DOHH2 (cell line): ENCODE measurements around the gene PEBP1.

Experiments
- H3F3A ChIP-seq: fragments of 200-600 bp; sonication (generic), shearing (Covaris generic); 2 replicates; pipeline ENCODE4 v1.6.0; 2016; ENCODE audit warnings: antibody characterized with exemption, mild to moderate bottlenecking; ENCODE audit not compliant: control insufficient read depth, insufficient read depth
- H3K27ac ChIP-seq: fragments of 200-600 bp; sonication (generic); 2 replicates; pipeline ENCODE4 v1.5.1; 2014; ENCODE audit warnings: low read depth, mild to moderate bottlenecking, low read length, moderate library complexity
- H3K27me3 ChIP-seq: fragments of 200-600 bp; sonication (generic); 2 replicates; pipeline ENCODE4 v1.6.1; 2014; ENCODE audit warnings: mild to moderate bottlenecking, low read length, mixed read lengths; ENCODE audit not compliant: control insufficient read depth
- H3K36me3 ChIP-seq: fragments of 200-600 bp; sonication (generic); 2 replicates; pipeline ENCODE4 v1.6.1; 2014; ENCODE audit warnings: mild to moderate bottlenecking, low read length, moderate library complexity, mixed read lengths; ENCODE audit not compliant: control insufficient read depth
- H3K4me1 ChIP-seq: fragments of 200-600 bp; sonication (generic); 2 replicates; pipeline ENCODE4 v1.6.1; 2014; ENCODE audit warnings: mild to moderate bottlenecking, low read length, mixed read lengths; ENCODE audit not compliant: control insufficient read depth
- H3K4me2 ChIP-seq: fragments of 200-600 bp; sonication (generic); 2 replicates; pipeline ENCODE4 v1.6.0; 2014; ENCODE audit warnings: mild to moderate bottlenecking, low read length, moderate library complexity
- H3K4me3 ChIP-seq: fragments of 200-600 bp; sonication (generic); 2 replicates; pipeline ENCODE4 v1.5.1; 2014; ENCODE audit warnings: mild to moderate bottlenecking, low read length, mixed read lengths
- H3K79me2 ChIP-seq: fragments of 200-600 bp; sonication (generic); 2 replicates; pipeline ENCODE4 v1.6.1; 2014; ENCODE audit warnings: mild to moderate bottlenecking, low read length, mixed read lengths; ENCODE audit not compliant: control insufficient read depth
- H3K9me2 ChIP-seq: fragments of 200-600 bp; sonication (generic); replicated peaks from 2 replicates; pipeline ENCODE4 v1.6.1; 2014; ENCODE audit warnings: mild to moderate bottlenecking, low read length, mixed read lengths; ENCODE audit not compliant: control insufficient read depth
- H3K9me3 ChIP-seq: fragments of 200-600 bp; sonication (generic); 2 replicates; pipeline ENCODE4 v1.6.1; 2014; ENCODE audit warnings: antibody characterized with exemption, low read length, mixed read lengths; ENCODE audit not compliant: control insufficient read depth, insufficient read depth
- H4K20me1 ChIP-seq: fragments of 200-600 bp; sonication (generic); 2 replicates; pipeline ENCODE4 v1.6.0; 2014; ENCODE audit warnings: low read depth, mild to moderate bottlenecking, antibody characterized with exemption, low read length, moderate library complexity; ENCODE audit not compliant: control insufficient read depth, insufficient read depth
- EZH2phosphoT487 ChIP-seq: fragments of 200-600 bp; sonication (generic); IDR thresholded peaks from 2 replicates; pipeline ENCODE4 v1.6.1; 2017; ENCODE audit warnings: borderline replicate concordance, mild to moderate bottlenecking, antibody characterized with exemption, low read length, moderate library complexity, mixed read lengths
- TF ChIP-seq, protein P1 (sequence below): fragments of 200-600 bp; sonication (generic); IDR thresholded peaks from one replicate; pipeline ENCODE4 v1.5.1; 2014; ENCODE audit warnings: antibody characterized with exemption, mild to moderate bottlenecking, low read depth, low read length; ENCODE audit not compliant: poor library complexity, severe bottlenecking

PEBP1 gene

DNA sequence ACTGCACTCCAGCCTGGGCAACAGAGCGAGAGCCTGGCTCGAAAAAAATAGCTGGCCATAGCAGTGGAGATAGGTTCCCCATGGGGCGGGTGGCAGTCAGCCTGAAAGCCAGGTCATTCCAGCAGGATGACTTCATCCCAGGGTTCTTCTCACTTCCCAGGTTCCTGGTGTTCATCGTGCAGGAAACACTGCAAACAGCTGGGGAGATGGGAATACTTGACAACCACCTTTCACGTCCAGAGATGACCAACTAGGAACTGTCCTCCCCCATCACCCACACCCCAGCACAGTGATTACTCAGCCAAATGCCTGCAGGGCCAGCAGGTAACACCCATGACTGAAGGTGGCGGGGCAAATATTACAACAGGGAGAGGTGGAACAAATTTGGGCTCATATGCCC is 33.9 kb upstream of the PEBP1 start:
- Histone ChIP-seq H3K4me3 (no peak overlapping the region), H3F3A (no peaks in the 10 kb centered on the region), H3K4me1 (peaks cover 15% of the 10 kb centered on the region), H4K20me1 (no peaks in the 10 kb centered on the region), H3K4me2 (no peak overlapping the region), H3K79me2 (no peaks in the 10 kb centered on the region), H3K27ac (no peak overlapping the region), H3K36me3 (no peaks in the 10 kb centered on the region), H3K27me3 (peaks cover 51% of the 10 kb centered on the region), H3K9me3 (no peaks in the 10 kb centered on the region), H3K9me2 (no peaks in the 10 kb centered on the region)
- TF ChIP-seq, protein P1, sequence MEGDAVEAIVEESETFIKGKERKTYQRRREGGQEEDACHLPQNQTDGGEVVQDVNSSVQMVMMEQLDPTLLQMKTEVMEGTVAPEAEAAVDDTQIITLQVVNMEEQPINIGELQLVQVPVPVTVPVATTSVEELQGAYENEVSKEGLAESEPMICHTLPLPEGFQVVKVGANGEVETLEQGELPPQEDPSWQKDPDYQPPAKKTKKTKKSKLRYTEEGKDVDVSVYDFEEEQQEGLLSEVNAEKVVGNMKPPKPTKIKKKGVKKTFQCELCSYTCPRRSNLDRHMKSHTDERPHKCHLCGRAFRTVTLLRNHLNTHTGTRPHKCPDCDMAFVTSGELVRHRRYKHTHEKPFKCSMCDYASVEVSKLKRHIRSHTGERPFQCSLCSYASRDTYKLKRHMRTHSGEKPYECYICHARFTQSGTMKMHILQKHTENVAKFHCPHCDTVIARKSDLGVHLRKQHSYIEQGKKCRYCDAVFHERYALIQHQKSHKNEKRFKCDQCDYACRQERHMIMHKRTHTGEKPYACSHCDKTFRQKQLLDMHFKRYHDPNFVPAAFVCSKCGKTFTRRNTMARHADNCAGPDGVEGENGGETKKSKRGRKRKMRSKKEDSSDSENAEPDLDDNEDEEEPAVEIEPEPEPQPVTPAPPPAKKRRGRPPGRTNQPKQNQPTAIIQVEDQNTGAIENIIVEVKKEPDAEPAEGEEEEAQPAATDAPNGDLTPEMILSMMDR: no peak
- 0 out of 2 replicates have a peak, but pooled peaks have one; percentile 25 for TF ChIP-seq EZH2phosphoT487

DNA sequence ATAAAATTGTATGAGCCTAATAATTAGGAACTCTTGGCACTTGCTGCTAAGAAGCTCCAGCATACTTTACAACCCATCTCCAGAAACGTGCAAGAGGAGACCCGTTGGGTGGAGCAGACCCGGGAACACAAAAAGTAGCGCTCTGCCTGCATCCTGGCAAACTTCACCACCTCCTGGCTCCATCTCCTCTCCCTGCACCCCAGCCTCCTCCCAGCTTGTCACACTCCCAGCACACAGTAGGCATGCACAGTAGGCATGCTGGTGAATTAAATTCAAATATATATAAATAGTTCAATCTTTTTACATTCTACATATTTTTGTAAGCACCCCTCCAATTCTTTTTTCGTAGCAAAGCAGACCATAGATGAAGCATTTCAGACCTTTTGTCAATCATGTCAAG is 33.3 kb upstream of the PEBP1 start:
- Histone ChIP-seq H3K79me2 (no peaks in the 10 kb centered on the region), H3K4me1 (peaks cover 15% of the 10 kb centered on the region), H3F3A (no peaks in the 10 kb centered on the region), H3K27ac (no peak overlapping the region), H3K9me2 (no peaks in the 10 kb centered on the region), H3K36me3 (no peaks in the 10 kb centered on the region), H3K9me3 (no peaks in the 10 kb centered on the region), H4K20me1 (no peaks in the 10 kb centered on the region), H3K4me2 (peak overlapping the region; percentile 76), H3K27me3 (peaks cover 51% of the 10 kb centered on the region), H3K4me3 (no peak overlapping the region; the same call in 1 of the 2 replicates)
- TF ChIP-seq, protein P1: no peak

DNA sequence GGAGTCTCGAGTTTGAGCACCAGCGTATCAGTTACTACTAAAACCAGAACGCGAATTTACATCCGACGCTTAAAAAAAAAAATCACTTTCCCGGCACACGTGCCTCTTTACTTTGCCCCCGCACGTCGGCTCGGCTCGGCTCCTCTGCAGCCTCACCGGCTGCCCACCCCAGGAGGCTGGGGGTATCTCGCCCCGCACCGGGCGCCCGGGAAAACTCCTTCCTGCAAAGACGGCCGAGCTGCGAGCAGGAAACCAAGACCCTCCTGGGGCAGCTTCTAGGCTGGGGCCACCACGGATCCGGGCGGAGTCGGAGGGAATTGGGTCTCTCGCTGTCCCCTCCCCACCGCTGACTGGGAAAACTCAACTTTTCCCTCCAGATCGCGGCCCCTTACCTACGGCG is 32.7 kb upstream of the PEBP1 start:
- H3K79me2 ChIP-seq: no peaks in the 10 kb centered on the region
- no peak; the same call in 1 of the 2 replicates for TF ChIP-seq EZH2phosphoT487
- TF ChIP-seq, protein P1: no peak
- peaks cover 51% of the 10 kb centered on the region for H3K27me3 ChIP-seq
- peak overlapping the region; percentile 76 for H3K4me2 ChIP-seq
- peaks cover 15% of the 10 kb centered on the region for H3K4me1 ChIP-seq
- no peaks in the 10 kb centered on the region for H3F3A ChIP-seq
- H4K20me1 ChIP-seq: no peaks in the 10 kb centered on the region
- peak overlapping the region; percentile 64 for H3K4me3 ChIP-seq
- H3K27ac ChIP-seq: no peak overlapping the region
- H3K9me3 ChIP-seq: no peaks in the 10 kb centered on the region
- no peaks in the 10 kb centered on the region for H3K36me3 ChIP-seq
- no peaks in the 10 kb centered on the region for H3K9me2 ChIP-seq
